Anterior cingulate cortex (tissue), 58 donors: ENCODE data around the gene PSD.

Experiments used
- DNase-seq, 58 donors: peaks; one replicate each; lab custom pipeline; 2025; lab: John Stamatoyannopoulos, UW

Gene PSD

GRCh38 chr10:102408131-102408727 is 10.4 kb downstream of the PSD start:
- DNase-seq = peak in 24 of 58 donors; percentile 11 to 68 (median 36)

DNA sequence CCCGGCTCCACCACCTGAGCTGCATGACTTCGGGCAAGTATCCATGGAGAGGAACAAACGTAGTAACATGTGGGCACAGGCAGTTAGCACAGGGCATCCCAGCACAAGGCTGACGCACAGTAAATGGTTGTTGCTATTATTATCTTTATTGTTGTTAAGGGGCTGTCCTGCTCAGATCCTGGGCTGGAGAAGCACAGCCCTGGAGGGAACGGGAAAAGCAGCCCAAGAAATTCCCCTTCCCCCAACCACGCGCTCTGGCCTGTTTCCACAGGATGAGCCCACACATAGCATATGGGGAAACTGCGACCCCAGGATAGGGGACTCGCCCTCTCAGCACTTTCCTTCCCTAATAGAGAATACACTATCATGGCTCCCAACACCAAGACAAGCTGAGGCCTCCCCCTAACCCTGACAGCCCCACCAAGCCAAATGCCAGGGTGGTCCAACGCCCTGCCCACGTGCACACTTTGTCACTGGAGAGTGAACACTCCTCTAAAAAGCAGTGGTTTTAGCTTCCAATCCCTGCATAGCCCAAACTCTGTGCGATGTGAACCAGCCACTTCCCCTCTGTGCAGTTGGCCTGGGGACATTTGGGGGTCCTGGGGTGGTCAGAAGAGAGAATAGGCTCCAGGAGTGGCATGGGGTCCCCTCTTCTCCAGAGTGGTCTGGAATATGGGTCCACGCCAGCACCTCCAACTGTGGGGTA is 11.0 kb downstream of the PSD start:
- no peak for DNase-seq

DNA sequence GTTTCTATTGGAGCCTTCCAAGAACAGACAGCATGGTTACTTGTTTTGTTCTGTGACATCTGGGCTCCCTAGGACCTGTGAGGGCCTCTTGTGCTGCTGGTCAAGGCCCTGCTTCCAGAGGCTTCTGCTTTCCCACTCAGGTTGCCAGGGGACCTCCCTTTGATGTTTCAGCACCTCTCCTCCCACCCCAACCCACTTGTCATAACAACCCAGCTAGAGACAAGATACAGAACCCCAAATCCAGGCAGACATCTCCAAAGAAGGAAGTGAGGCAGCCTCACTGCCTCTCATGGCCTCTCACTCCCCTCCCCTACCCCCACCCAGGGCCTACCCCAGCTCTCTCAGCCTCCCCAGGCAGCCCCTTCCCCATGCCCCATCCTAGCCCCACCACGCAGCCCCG is 11.8 kb downstream of the PSD start:
- DNase-seq = no peak

GRCh38 chr10:102405632-102406031 is 13.0 kb downstream of the PSD start:
- no peak for DNase-seq

- no peak for DNase-seq
These were observed 13.4 kb downstream of the PSD start for GRCh38 chr10:102405108-102405571.

GRCh38 chr10:102404361-102405107 is 14.1 kb downstream of the PSD start:
- DNase-seq = no peak

DNA sequence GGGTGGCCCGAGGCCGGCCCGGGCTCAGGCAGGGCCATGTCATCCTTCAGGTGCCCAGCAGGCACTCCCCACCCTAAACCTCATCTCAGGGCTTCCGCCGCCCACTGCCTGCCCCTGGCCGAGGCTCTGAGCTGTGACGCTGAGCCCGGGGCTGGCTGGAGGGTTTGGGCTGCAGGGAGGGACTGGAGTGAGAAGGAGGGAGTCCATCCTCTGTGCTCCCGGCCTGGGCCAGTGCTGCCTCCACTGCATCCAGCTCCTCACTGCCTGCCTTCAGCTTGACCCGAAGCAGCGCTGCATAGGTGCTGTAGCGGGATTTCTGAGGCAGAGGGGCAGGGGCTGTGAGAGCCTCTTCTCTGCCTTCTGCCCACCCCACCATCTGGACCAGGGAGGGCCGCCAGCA is 15.5 kb downstream of the PSD start:
- no peak for DNase-seq

GRCh38 chr10:102402512-102402896 is 16.1 kb downstream of the PSD start:
- DNase-seq = no peak

GRCh38 chr10:102401735-102402511 is 16.7 kb downstream of the PSD start:
- no peak for DNase-seq

GRCh38 chr10:102401342-102401654 is 17.3 kb downstream of the PSD start:
- DNase-seq = no peak

DNA sequence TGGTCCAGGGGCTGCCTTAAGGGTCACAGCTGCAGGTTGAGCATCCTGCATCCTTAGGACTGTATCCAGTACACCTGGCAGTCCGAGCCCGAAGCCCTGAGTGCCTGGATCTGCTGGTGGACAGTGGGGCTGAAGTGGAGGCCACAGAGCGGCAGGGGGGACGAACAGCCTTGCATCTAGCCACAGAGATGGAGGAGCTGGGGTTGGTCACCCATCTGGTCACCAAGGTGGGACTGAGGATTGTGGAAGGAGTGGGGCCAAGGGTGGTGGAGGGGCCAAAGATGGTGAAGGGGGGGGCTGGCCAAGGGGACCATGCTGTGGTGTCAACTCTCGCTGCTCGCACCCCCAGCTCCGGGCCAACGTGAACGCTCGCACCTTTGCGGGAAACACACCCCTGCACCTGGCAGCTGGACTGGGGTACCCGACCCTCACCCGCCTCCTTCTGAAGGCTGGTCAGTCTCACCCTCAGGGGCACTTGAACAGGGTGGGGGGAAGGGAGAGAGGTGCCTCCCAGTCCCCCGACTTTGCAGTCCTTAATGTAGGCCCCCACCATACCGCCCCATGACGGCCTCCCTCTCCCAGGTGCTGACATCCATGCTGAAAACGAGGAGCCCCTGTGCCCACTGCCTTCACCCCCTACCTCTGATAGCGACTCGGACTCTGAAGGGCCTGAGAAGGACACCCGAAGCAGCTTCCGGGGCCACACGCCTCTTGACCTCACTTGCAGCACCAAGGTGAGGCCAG is 17.8 kb downstream of the PSD start:
- DNase-seq = no peak

- DNase-seq = peak in 1 of 58 donors; percentile 43
These were observed 18.5 kb downstream of the PSD start for GRCh38 chr10:102400076-102400475.

- peak in 57 of 58 donors; percentile 59 to 91 (median 77) for DNase-seq
These were observed 19.2 kb downstream of the PSD start for GRCh38 chr10:102399217-102400021.

DNA sequence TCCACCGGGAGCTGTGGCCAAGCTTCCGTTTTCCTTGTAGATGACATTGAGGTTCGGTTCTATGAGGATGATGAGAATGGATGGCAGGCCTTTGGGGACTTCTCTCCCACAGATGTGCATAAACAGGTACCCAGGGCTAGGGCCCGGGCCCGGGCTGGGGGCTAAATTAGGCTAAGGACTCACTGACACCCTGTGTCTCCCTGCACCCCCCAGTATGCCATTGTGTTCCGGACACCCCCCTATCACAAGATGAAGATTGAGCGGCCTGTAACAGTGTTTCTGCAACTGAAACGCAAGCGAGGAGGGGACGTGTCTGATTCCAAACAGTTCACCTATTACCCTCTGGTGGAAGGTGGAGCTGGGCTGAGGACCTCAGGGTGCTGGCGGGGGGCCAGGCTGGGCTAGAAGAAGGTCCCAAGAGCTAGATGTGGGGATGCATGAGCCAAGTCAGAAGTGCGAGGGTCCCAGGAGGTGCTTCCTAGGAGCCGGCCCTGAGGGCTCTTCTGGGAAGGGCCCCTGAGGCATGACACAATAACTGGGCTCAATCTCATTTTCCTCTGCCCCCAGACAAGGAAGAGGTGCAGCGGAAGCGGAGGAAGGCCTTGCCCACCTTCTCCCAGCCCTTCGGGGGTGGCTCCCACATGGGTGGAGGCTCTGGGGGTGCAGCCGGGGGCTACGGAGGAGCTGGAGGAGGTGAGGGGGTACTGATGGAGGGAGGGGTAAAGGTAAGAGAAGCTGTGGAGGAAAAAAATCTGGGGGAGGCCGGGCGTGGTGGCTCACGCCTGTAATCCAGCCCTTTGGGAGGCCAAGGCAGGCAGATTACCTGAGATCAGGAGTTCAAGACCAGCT is 20.2 kb downstream of the PSD start:
- DNase-seq = no peak

DNA sequence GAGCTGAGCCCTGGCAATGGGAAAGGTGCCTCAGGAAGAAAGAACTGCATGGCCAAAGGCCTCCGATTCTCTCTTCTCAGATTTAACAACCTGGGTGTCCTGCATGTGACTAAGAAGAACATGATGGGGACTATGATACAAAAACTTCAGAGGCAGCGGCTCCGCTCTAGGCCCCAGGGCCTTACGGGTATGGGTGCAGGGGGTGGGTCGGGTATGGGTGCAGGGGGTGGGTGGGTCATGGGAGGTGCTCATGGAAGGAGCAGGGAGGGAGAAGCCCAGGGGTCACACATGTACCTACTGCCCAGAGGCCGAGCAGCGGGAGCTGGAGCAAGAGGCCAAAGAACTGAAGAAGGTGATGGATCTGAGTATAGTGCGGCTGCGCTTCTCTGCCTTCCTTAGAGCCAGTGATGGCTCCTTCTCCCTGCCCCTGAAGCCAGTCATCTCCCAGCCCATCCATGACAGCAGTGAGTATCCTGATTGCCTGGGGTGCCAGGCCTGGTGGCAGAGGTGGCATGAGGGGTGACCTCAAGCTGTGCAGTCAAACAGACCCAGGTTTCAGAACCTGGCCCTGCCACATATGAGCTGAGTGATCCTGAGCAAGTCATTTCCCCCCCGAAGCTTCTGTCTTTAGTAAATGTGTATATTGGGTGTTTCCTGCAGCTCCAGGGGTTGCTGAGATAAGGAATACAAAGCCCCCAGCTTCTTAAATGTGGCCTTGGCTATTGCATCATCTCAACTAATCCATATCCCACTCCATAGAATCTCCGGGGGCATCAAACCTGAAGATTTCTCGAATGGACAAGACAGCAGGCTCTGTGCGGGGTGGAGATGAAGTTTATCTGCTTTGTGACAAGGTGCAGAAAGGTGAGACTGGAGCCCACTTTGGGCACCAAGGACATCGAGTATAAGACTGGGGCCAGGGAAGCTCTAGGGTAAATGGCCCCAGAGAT is 21.1 kb downstream of the PSD start:
- DNase-seq = no peak

GRCh38 chr10:102396730-102397151 is 21.8 kb downstream of the PSD start:
- DNase-seq = no peak

DNA sequence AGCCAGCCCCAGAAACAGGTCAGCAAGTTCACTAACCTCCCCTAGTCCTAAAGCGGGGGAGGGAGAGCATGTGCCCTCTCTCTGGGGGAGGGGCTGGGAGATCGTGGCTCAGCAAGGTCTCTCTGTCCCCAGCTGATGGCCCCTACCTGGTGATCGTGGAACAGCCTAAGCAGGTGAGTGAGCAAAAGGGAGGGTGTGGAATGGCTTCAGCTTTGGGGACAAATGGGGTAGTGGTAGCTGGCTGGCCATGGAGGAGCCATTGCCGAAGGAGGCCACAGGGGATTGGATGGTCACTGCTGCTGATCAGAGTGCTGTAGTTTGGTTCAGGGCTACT is 22.3 kb downstream of the PSD start:
- DNase-seq = no peak
